ENCODE measurements around the gene R3HDML. TPM values are rescaled to one million over a fixed set of nuclear protein-coding genes. Genes with fewer than 3 reads are reported as not detected.

Gene R3HDML, protein sequence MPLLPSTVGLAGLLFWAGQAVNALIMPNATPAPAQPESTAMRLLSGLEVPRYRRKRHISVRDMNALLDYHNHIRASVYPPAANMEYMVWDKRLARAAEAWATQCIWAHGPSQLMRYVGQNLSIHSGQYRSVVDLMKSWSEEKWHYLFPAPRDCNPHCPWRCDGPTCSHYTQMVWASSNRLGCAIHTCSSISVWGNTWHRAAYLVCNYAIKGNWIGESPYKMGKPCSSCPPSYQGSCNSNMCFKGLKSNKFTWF
- total RNA-seq = not detected
- not detected for polyA plus RNA-seq

GRCh38 chr20:44336725-44337380 lies at the start of gene R3HDML:
Gene R3HDML (plus strand): TSS chr20:44337043. CDS start chr20:44337158, 115 bp downstream.
- Histone ChIP-seq H3K4me3 (no peak within 1 kb of the TSS), H3K27ac (no peak within 1 kb of the TSS), H3K36me3 (no peaks in the 10 kb centered on the region), H3K4me1 (no peaks in the 10 kb centered on the region), H3K27me3 (peaks cover 0 to 28% (median 0%) of the 10 kb centered on the region in 3 donors), H3K9me3 (no peaks in the 10 kb centered on the region)
- DNase-seq = no peak
- TF ChIP-seq POLR2AphosphoS5 (IDR thresholded peaks at IDR 0.05) (no peak), EP300 (IDR thresholded peaks at IDR 0.05) (no peak), POLR2A (IDR thresholded peaks at IDR 0.05) (no peak)
- TF ChIP-seq, protein P1, sequence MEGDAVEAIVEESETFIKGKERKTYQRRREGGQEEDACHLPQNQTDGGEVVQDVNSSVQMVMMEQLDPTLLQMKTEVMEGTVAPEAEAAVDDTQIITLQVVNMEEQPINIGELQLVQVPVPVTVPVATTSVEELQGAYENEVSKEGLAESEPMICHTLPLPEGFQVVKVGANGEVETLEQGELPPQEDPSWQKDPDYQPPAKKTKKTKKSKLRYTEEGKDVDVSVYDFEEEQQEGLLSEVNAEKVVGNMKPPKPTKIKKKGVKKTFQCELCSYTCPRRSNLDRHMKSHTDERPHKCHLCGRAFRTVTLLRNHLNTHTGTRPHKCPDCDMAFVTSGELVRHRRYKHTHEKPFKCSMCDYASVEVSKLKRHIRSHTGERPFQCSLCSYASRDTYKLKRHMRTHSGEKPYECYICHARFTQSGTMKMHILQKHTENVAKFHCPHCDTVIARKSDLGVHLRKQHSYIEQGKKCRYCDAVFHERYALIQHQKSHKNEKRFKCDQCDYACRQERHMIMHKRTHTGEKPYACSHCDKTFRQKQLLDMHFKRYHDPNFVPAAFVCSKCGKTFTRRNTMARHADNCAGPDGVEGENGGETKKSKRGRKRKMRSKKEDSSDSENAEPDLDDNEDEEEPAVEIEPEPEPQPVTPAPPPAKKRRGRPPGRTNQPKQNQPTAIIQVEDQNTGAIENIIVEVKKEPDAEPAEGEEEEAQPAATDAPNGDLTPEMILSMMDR (IDR thresholded peaks at IDR 0.05) = no peak
- intact Hi-C loops (cut with DNase I) = no loop called here
- WGBS, 2 donors = 85 to 90% methylated on average over 16 of the region's 16 CpGs

GRCh38 chr20:44287272-44288097 lies 49.4 kb upstream of the R3HDML start:
- Histone ChIP-seq H3K36me3 (peaks cover 0 to 5% (median 0%) of the 10 kb centered on the region in 4 donors), H3K27me3 (no peaks in the 10 kb centered on the region), H3K27ac (no peak overlapping the region), H3K4me1 (no peaks in the 10 kb centered on the region), H3K9me3 (no peaks in the 10 kb centered on the region), H3K4me3 (no peak overlapping the region)
- DNase-seq = no peak
- TF ChIP-seq, protein P1 (IDR thresholded peaks at IDR 0.05) = no peak
- WGBS, 2 donors = 54 to 69% methylated on average over 5 of the region's 5 CpGs
- intact Hi-C loops (cut with DNase I) = no loop called here

DNA sequence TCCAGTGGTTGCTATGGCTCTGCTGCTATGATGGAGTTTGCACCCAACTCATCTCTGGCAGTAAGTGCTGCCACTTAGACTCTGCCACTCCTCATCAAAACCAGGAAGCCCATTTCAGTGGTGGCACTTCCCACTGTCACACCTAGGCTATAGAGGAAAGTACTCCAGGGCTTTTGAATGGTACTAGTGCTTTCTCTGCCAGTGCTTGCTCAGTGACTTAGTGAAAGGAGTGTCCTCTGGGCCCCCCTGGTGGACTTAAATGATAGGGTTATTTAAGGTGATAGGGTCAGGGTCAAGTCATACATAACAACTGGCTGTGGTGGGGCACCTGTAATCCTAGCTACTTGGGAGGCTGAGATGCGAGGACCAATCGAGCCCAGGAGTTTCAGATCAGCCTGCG lies 48.6 kb upstream of the R3HDML start:
- DNase-seq = no peak
- TF ChIP-seq, protein P1 (IDR thresholded peaks at IDR 0.05) = no peak
- no peak for TF ChIP-seq EP300 (IDR thresholded peaks at IDR 0.05)
- no peak for TF ChIP-seq POLR2A (IDR thresholded peaks at IDR 0.05)
- no peak for TF ChIP-seq POLR2AphosphoS5 (IDR thresholded peaks at IDR 0.05)
- Histone ChIP-seq H3K9me3 (no peaks in the 10 kb centered on the region), H3K4me1 (no peaks in the 10 kb centered on the region), H3K27me3 (no peaks in the 10 kb centered on the region), H3K36me3 (peaks cover 0 to 5% (median 0%) of the 10 kb centered on the region in 4 donors), H3K27ac (no peak overlapping the region), H3K4me3 (no peak overlapping the region)
- 97 to 99% methylated on average over 3 of the region's 3 CpGs for WGBS, 2 donors
- intact Hi-C loops (cut with DNase I) = no loop called here

DNA sequence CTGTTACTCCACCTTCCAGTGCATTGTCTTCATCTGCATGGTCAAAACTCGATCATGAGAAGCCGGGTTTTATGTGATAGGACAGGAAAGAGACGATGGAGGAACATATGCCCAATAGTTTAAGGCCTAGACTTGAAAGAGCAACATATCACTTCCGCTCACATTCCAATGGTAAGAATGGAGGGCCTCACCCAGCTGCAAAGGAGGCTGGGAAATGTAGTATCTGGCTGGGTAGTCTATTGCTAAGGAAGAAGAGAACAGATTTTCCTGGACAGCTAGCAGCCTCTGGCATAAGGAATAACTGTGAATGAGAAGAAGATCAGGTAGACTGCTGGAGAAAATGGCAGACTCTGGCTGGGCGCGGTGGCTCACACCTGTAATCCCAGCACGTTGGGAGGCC lies 45.1 kb upstream of the R3HDML start:
- intact Hi-C loops (cut with DNase I) = no loop called here
- Histone ChIP-seq H3K4me1 (peaks cover 0 to 3% (median 0%) of the 10 kb centered on the region in 4 donors), H3K4me3 (no peak overlapping the region), H3K9me3 (no peaks in the 10 kb centered on the region), H3K27ac (no peak overlapping the region), H3K27me3 (no peaks in the 10 kb centered on the region), H3K36me3 (peaks cover 0 to 5% (median 0%) of the 10 kb centered on the region in 4 donors)
- WGBS, 2 donors = 93 to 94% methylated on average over 7 of the region's 7 CpGs
- TF ChIP-seq, protein P1 (IDR thresholded peaks at IDR 0.05) = no peak
- TF ChIP-seq POLR2A (IDR thresholded peaks at IDR 0.05) (no peak), EP300 (IDR thresholded peaks at IDR 0.05) (no peak), POLR2AphosphoS5 (IDR thresholded peaks at IDR 0.05) (no peak)
- DNase-seq = no peak
